HCT116 (cell line): ENCODE data around the gene CCDC14. TPM values are rescaled to one million over a fixed set of nuclear protein-coding genes. Genes with fewer than 3 reads are reported as not detected.
"Not testable (repeated sequence)": the region's sequence is repeated elsewhere in the genome, so short reads cannot be mapped to it uniquely, and the experiment has no call there.

ENCODE experiments used
- ATAC-seq: fragments of 200-7000 bp; cut with Tn5 transposase; 2 replicates; pipeline ENCODE4 v1.9.1; 2020; ENCODE audit warnings: mild to moderate bottlenecking, moderate library complexity
- BruUV-seq: library from RNA; stranded (reverse); fragments of 400-500 nt; replicated peaks from 2 replicates; lab custom pipeline; 2021; lab: Mats Ljungman, UMichigan
- CTCF ChIA-PET: fragments of 300-600 bp; sonication (Branson Sonifier 250); formaldehyde crosslinking; loops from one replicate; lab custom pipeline; 2021; ENCODE audit warnings: antibody characterized with exemption; lab: Charles Lee
- POLR2A ChIA-PET: fragments of 300-600, 350-600 bp; sonication (Branson Sonifier 250); formaldehyde crosslinking; loops from one replicate; lab custom pipeline; 2021; ENCODE audit warnings: antibody characterized with exemption; lab: Charles Lee
- RAD21 ChIA-PET, 2 experiments: fragments of 300-600 bp; sonication (Branson Sonifier 250); formaldehyde crosslinking; loops; one replicate each; lab custom pipeline; 2023; ENCODE audit warnings: low total read pairs in 2 of 2; ENCODE audit not compliant: uncharacterized antibody in 2 of 2, unreplicated experiment in 2 of 2, low non-redundant PET in 1 of 2; lab: Charles Lee
- DNase-seq: peaks from one replicate; pipeline ENCODE4 v3.0.0-alpha.2; 2010; ENCODE audit warnings: low read depth, low spot score
- H2AFZ ChIP-seq: fragments of 200-600 bp; shearing (Covaris generic), sonication (generic); 2 replicates; pipeline ENCODE4 v1.6.1; 2017; ENCODE audit warnings: low read depth, mixed run types, mixed read lengths, antibody characterized with exemption, low read length; ENCODE audit not compliant: poor library complexity, severe bottlenecking
- H3K27ac ChIP-seq: 2 replicates; pipeline ENCODE4 v1.5.1; 2012; ENCODE audit warnings: low read depth, low read length
- H3K27me3 ChIP-seq: fragments of 200-600 bp; sonication (generic); 2 replicates; pipeline ENCODE4 v1.6.1; 2016; ENCODE audit warnings: mixed run types, low read length, mixed read lengths; ENCODE audit not compliant: insufficient read depth
- H3K36me3 ChIP-seq, 2 experiments: fragments of 200-500 bp in 1 of 2; fragments of 200-600 bp in 1 of 2; sonication (Bioruptor generic) in 1 of 2; sonication (generic) in 1 of 2; 2 replicates each; pipeline versions ENCODE4 v1.5.1 to v1.6.1; 2014 to 2016; ENCODE audit warnings: low read length in 2 of 2, inconsistent platforms in 1 of 2, mixed read lengths in 1 of 2, mixed run types in 1 of 2; ENCODE audit not compliant: insufficient read depth in 2 of 2, control insufficient read depth in 1 of 2
- H3K4me1 ChIP-seq, 2 experiments: fragments of 200-600 bp in 1 of 2; sonication (generic) in 1 of 2; 2 replicates each; pipeline versions ENCODE4 v1.5.1 to v1.6.1; 2012 to 2017; ENCODE audit warnings: low read length in 2 of 2, inconsistent platforms in 1 of 2, mild to moderate bottlenecking in 1 of 2, mixed read lengths in 1 of 2, mixed run types in 1 of 2, moderate library complexity in 1 of 2; ENCODE audit not compliant: insufficient read depth in 2 of 2, control insufficient read depth in 1 of 2
- H3K4me2 ChIP-seq: fragments of 200-600 bp; sonication (generic); 2 replicates; pipeline ENCODE4 v1.6.1; 2017; ENCODE audit warnings: mixed run types, low read length, mixed read lengths
- H3K4me3 ChIP-seq, 2 experiments: fragments of 200-600 bp in 1 of 2; sonication (generic) in 1 of 2; replicated peaks in 1 of 2; 2 replicates each; pipeline ENCODE4 v1.5.1; 2011 to 2016; ENCODE audit warnings: low read length in 2 of 2, control low read depth in 1 of 2, low read depth in 1 of 2, mild to moderate bottlenecking in 1 of 2, mixed read lengths in 1 of 2, mixed run types in 1 of 2
- H3K79me2 ChIP-seq: fragments of 200-600 bp; sonication (generic); 2 replicates; pipeline ENCODE4 v1.6.1; 2017; ENCODE audit warnings: mild to moderate bottlenecking, mixed run types, low read length, moderate library complexity, mixed read lengths; ENCODE audit not compliant: insufficient read depth
- H3K9ac ChIP-seq: fragments of 200-600 bp; sonication (generic); 2 replicates; pipeline ENCODE4 v1.6.1; 2016; ENCODE audit warnings: low read length, mixed read lengths
- H3K9me2 ChIP-seq: fragments of 200-600 bp; sonication (generic), shearing (Covaris generic); 2 replicates; pipeline ENCODE4 v1.6.1; 2017; ENCODE audit warnings: mixed run types, mild to moderate bottlenecking, moderate library complexity; ENCODE audit not compliant: insufficient read depth
- H3K9me3 ChIP-seq, 2 experiments: fragments of 200-500 bp in 1 of 2; fragments of 200-600 bp in 1 of 2; sonication (Bioruptor generic) in 1 of 2; sonication (generic) in 1 of 2; 2 replicates each; pipeline ENCODE4 v1.6.1; 2014 to 2017; ENCODE audit warnings: low read length in 2 of 2, mixed read lengths in 2 of 2, inconsistent platforms in 1 of 2, low read depth in 1 of 2, mild to moderate bottlenecking in 1 of 2, mixed run types in 1 of 2, moderate library complexity in 1 of 2; ENCODE audit not compliant: control insufficient read depth in 1 of 2, insufficient read depth in 1 of 2
- H4K20me1 ChIP-seq: fragments of 200-600 bp; sonication (generic), shearing (Covaris generic); 2 replicates; pipeline ENCODE4 v1.6.1; 2017; ENCODE audit warnings: mixed run types, mild to moderate bottlenecking, moderate library complexity; ENCODE audit not compliant: insufficient read depth
- ATF3 ChIP-seq: IDR thresholded peaks from 2 replicates; pipeline ENCODE4 v1.6.1; 2012
- CBX3 ChIP-seq: IDR thresholded peaks from 2 replicates; pipeline ENCODE4 v1.6.1; 2012; ENCODE audit warnings: low read depth
- CEBPB ChIP-seq: IDR thresholded peaks from 2 replicates; pipeline ENCODE4 v1.6.1; 2012; ENCODE audit warnings: low read depth
- ELF1 ChIP-seq: IDR thresholded peaks from 2 replicates; pipeline ENCODE4 v1.6.1; 2012; ENCODE audit warnings: low read depth, borderline replicate concordance
- EZH2phosphoT487 ChIP-seq: fragments of 200-600 bp; IDR thresholded peaks from 2 replicates; pipeline ENCODE4 v1.6.1; 2018; ENCODE audit warnings: antibody characterized with exemption, borderline replicate concordance
- FOSL1 ChIP-seq: IDR thresholded peaks from 2 replicates; pipeline ENCODE4 v1.6.1; 2012; ENCODE audit warnings: low read depth
- MAX ChIP-seq: IDR thresholded peaks from 2 replicates; pipeline ENCODE4 v1.6.1; 2012
- SRF ChIP-seq: IDR thresholded peaks from 2 replicates; pipeline ENCODE4 v1.6.1; 2012; ENCODE audit warnings: low read depth
- ZFX ChIP-seq: fragments of 450-650 bp; IDR thresholded peaks from 2 replicates; pipeline ENCODE4 v1.6.1; 2017
- intact Hi-C: fragments of 100-400 bp; cut with micrococcal nuclease; formaldehyde crosslinking; loops from 2 replicates; pipeline ENCODE4 v1.10.0; 2022
- total RNA-seq: library from RNA; stranded (reverse); gene quantifications from one replicate; pipeline ENCODE4 v1.2.1, GENCODE V29; 2021; ENCODE audit not compliant: unreplicated experiment

CCDC14 gene
- total RNA-seq, 1 experiment from 2014 or later: 54.5 TPM

GRCh38 chr3:124001366-124001765, 40.3 kb upstream of the CCDC14 start:
- CTCF ChIA-PET, H3K9me3 ChIP-seq, H3K9ac ChIP-seq, RAD21 ChIA-PET, BruUV-seq, ATAC-seq, H3K4me1 ChIP-seq, DNase-seq, POLR2A ChIA-PET, intact Hi-C loops, H4K20me1 ChIP-seq, H3K27ac ChIP-seq, H3K4me2 ChIP-seq, H2AFZ ChIP-seq, H3K9me2 ChIP-seq, H3K79me2 ChIP-seq, H3K4me3 ChIP-seq, H3K36me3 ChIP-seq: not testable (repeated sequence)
- H3K27me3 ChIP-seq: peaks cover 49% of the 10 kb centered on the region

- no peaks in the 10 kb centered on the region for H3K4me1 ChIP-seq
- no peaks in the 10 kb centered on the region for H3K9me2 ChIP-seq
- TF ChIP-seq EZH2phosphoT487 (no peak), SRF (no peak), ZFX (no peak), CEBPB (no peak), FOSL1 (no peak), CBX3 (no peak), ATF3 (no peak), ELF1 (no peak), MAX (no peak)
- H3K9me3 ChIP-seq: no peaks in the 10 kb centered on the region
- H3K9ac ChIP-seq: no peak overlapping the region
- no peaks in the 10 kb centered on the region for H3K36me3 ChIP-seq
- ChIA-PET POLR2A (no interaction called here), CTCF (no interaction called here), RAD21 (no interaction called here)
- H3K27ac ChIP-seq: no peak overlapping the region
- H4K20me1 ChIP-seq: no peaks in the 10 kb centered on the region
- DNase-seq: no peak
- no peak overlapping the region for H3K4me3 ChIP-seq
- H2AFZ ChIP-seq: no peak overlapping the region
- BruUV-seq: no TSS peak
- H3K4me2 ChIP-seq: no peak overlapping the region
- H3K27me3 ChIP-seq: peaks cover 37% of the 10 kb centered on the region
- H3K79me2 ChIP-seq: no peaks in the 10 kb centered on the region
- intact Hi-C loops: no loop called here
- no peak for ATAC-seq
Observed at GRCh38 chr3:123997543-123997942, 36.5 kb upstream of the CCDC14 start.
